SK-N-SH (cell line): ENCODE data around the gene ATIC. TPM values are rescaled to one million over a fixed set of nuclear protein-coding genes. Genes with fewer than 3 reads are reported as not detected.

Source experiments
- CTCF ChIA-PET: fragments of 300-600, 350-600 bp; formaldehyde crosslinking; extraction: SDS; loops from one replicate; lab custom pipeline; 2021; lab: Yijun Ruan, JAX
- POLR2A ChIA-PET: fragments of 350-600 bp; sonication (Branson Sonifier 250); formaldehyde crosslinking; extraction: SDS; loops from one replicate; lab custom pipeline; 2020; ENCODE audit warnings: antibody characterized with exemption, inconsistent platforms; lab: Yijun Ruan, JAX
- DNase-seq: peaks from one replicate; pipeline ENCODE4 v3.0.0; 2012
- H2AFZ ChIP-seq: fragments of 200-600 bp; sonication (generic); 2 replicates; pipeline ENCODE4 v1.8.1; 2016; ENCODE audit warnings: antibody characterized with exemption, mild to moderate bottlenecking, low read depth
- H3F3A ChIP-seq: fragments of 200-600 bp; sonication (generic); replicated peaks from 2 replicates; pipeline ENCODE3; 2016; ENCODE audit warnings: antibody characterized with exemption, mild to moderate bottlenecking; ENCODE audit not compliant: insufficient read depth
- H3K27ac ChIP-seq, 2 experiments: fragments of 200-500 bp in 1 of 2; fragments of 200-600 bp in 1 of 2; sonication (Bioruptor generic) in 1 of 2; sonication (generic), shearing (Covaris generic) in 1 of 2; 2 replicates each; pipeline versions ENCODE4 v1.5.1 to v1.6.1; 2014 to 2016; ENCODE audit warnings: low read depth in 2 of 2, inconsistent platforms in 1 of 2, low read length in 1 of 2, mild to moderate bottlenecking in 1 of 2, mixed read lengths in 1 of 2
- H3K27me3 ChIP-seq: fragments of 200-600 bp; sonication (generic), shearing (Covaris generic); 2 replicates; pipeline ENCODE4 v1.6.1; 2016; ENCODE audit warnings: mixed run types; ENCODE audit not compliant: insufficient read depth
- H3K36me3 ChIP-seq, 2 experiments: fragments of 200-500 bp in 1 of 2; fragments of 200-600 bp in 1 of 2; sonication (Bioruptor generic) in 1 of 2; sonication (generic) in 1 of 2; replicated peaks in 1 of 2; 2 replicates each; pipeline versions ENCODE3 to v1.5.1; 2014 to 2016; ENCODE audit warnings: low read length in 1 of 2, mild to moderate bottlenecking in 1 of 2; ENCODE audit not compliant: insufficient read depth in 2 of 2, control insufficient read depth in 1 of 2
- H3K4me1 ChIP-seq, 2 experiments: fragments of 200-500 bp in 1 of 2; fragments of 200-600 bp in 1 of 2; sonication (Bioruptor generic) in 1 of 2; sonication (generic), shearing (Covaris generic) in 1 of 2; 2 replicates each; pipeline versions ENCODE4 v1.5.1 to v1.6.1; 2014 to 2016; ENCODE audit warnings: low read depth in 1 of 2, low read length in 1 of 2, mixed run types in 1 of 2; ENCODE audit not compliant: insufficient read depth in 2 of 2, control insufficient read depth in 1 of 2
- H3K4me2 ChIP-seq: fragments of 200-600 bp; sonication (generic), shearing (Covaris generic); 2 replicates; pipeline ENCODE4 v1.6.1; 2017; ENCODE audit warnings: mixed run types
- H3K4me3 ChIP-seq, 2 experiments: fragments of 200-500 bp in 1 of 2; fragments of 200-600 bp in 1 of 2; sonication (Bioruptor generic) in 1 of 2; sonication (generic), shearing (Covaris generic) in 1 of 2; 2 replicates each; pipeline versions ENCODE4 v1.5.1 to v1.8.1; 2014 to 2016; ENCODE audit warnings: low read depth in 2 of 2, inconsistent platforms in 1 of 2, low read length in 1 of 2, mild to moderate bottlenecking in 1 of 2, mixed read lengths in 1 of 2, moderate library complexity in 1 of 2
- H3K79me2 ChIP-seq: fragments of 200-600 bp; sonication (generic); 2 replicates; pipeline ENCODE4 v1.8.1; 2017; ENCODE audit warnings: mild to moderate bottlenecking; ENCODE audit not compliant: insufficient read depth
- H3K9ac ChIP-seq: fragments of 200-600 bp; sonication (generic); 2 replicates; pipeline ENCODE4 v1.6.1; 2017; ENCODE audit warnings: mixed run types
- H3K9me2 ChIP-seq: fragments of 200-600 bp; sonication (generic); 2 replicates; pipeline ENCODE4 v1.6.1; 2017; ENCODE audit warnings: mixed run types
- H3K9me3 ChIP-seq: fragments of 200-600 bp; sonication (generic); 2 replicates; pipeline ENCODE4 v1.6.1; 2017; ENCODE audit warnings: mixed run types, mild to moderate bottlenecking, moderate library complexity
- H4K20me1 ChIP-seq: fragments of 200-600 bp; sonication (generic); 2 replicates; pipeline ENCODE4 v1.6.1; 2017; ENCODE audit warnings: mild to moderate bottlenecking, mixed run types; ENCODE audit not compliant: insufficient read depth
- CHD2 ChIP-seq: fragments of 150-350 bp; IDR thresholded peaks from 2 replicates; pipeline ENCODE4 v1.6.1; 2018; ENCODE audit warnings: low read length; ENCODE audit not compliant: partially characterized antibody
- EP300 ChIP-seq, 2 experiments: IDR thresholded peaks; 2 replicates each; pipeline versions ENCODE4 v1.4.0 to v1.6.1; 2012; ENCODE audit warnings: borderline replicate concordance in 1 of 2, low read depth in 1 of 2, low read length in 1 of 2
- EZH2phosphoT487 ChIP-seq: fragments of 200-600 bp; sonication (generic); IDR thresholded peaks from 2 replicates; pipeline ENCODE4 v1.6.1; 2017; ENCODE audit warnings: low read depth, mixed run types, mild to moderate bottlenecking, antibody characterized with exemption, moderate library complexity, borderline replicate concordance
- FOXJ3 ChIP-seq: sonication (generic); formaldehyde crosslinking; IDR thresholded peaks from 2 replicates; pipeline ENCODE4 v1.5.1; 2020; ENCODE audit warnings: mild to moderate bottlenecking, missing genetic modification reagents
- JUND ChIP-seq: IDR thresholded peaks from 2 replicates; pipeline ENCODE4 v1.4.0; 2012
- NFIC ChIP-seq: IDR thresholded peaks from 2 replicates; pipeline ENCODE4 v1.4.0; 2012; ENCODE audit warnings: borderline replicate concordance
- RCOR1 ChIP-seq: fragments of 150-350 bp; IDR thresholded peaks from 2 replicates; pipeline ENCODE4 v1.6.1; 2017; ENCODE audit warnings: antibody characterized with exemption, low read length
- RXRA ChIP-seq: IDR thresholded peaks from 2 replicates; pipeline ENCODE4 v1.4.0; 2012; ENCODE audit warnings: low read depth, mild to moderate bottlenecking, borderline replicate concordance
- SMC3 ChIP-seq: IDR thresholded peaks from 2 replicates; pipeline ENCODE4 v1.6.1; 2012; ENCODE audit warnings: low read depth, low read length, improper control_type of control experiment
- TAF1 ChIP-seq: IDR thresholded peaks from 2 replicates; pipeline ENCODE4 v1.6.1; 2012; ENCODE audit warnings: low read depth, mild to moderate bottlenecking, low read length, moderate library complexity, borderline replicate concordance
- WGBS: methylation state at CpG from one replicate; pipeline ENCODE4 v1.1.6; 2017; ENCODE audit warnings: low lambda C conversion rate; 5-methylcytosine and 5-hydroxymethylcytosine counted together
- polyA plus RNA-seq, 3 experiments: library from polyadenylated mRNA; depleted of rRNA; stranded (reverse); fragments of >200 nt; gene quantifications; 2 replicates each; pipeline ENCODE4 v1.2.3, GENCODE V29; 2012
- TF ChIP-seq, protein P1 (sequence below): IDR thresholded peaks from 2 replicates; pipeline ENCODE4 v1.6.1; 2012; ENCODE audit warnings: mild to moderate bottlenecking, low read depth, low read length, moderate library complexity
- TF ChIP-seq, protein P2 (sequence below): fragments of 150-350 bp; IDR thresholded peaks from 2 replicates; pipeline ENCODE4 v1.6.1; 2017; ENCODE audit warnings: antibody characterized with exemption, low read length, low read depth, borderline replicate concordance
- TF ChIP-seq, protein P3 (sequence below): IDR thresholded peaks from 2 replicates; pipeline ENCODE4 v1.4.0; 2012; ENCODE audit warnings: low read depth, borderline replicate concordance
- TF ChIP-seq, protein P4 (sequence below): IDR thresholded peaks from 2 replicates; pipeline ENCODE4 v1.4.0; 2012; ENCODE audit warnings: low read depth, borderline replicate concordance
- TF ChIP-seq, protein P5 (sequence below): fragments of 200-600 bp; sonication (generic); IDR thresholded peaks from 2 replicates; pipeline ENCODE4 v1.6.1; 2017; ENCODE audit warnings: antibody characterized with exemption, mild to moderate bottlenecking, moderate library complexity

Gene ATIC
- polyA plus RNA-seq, 1 of the 3 experiments (the other 2 are of a cell fraction), result 108 TPM

DNA sequence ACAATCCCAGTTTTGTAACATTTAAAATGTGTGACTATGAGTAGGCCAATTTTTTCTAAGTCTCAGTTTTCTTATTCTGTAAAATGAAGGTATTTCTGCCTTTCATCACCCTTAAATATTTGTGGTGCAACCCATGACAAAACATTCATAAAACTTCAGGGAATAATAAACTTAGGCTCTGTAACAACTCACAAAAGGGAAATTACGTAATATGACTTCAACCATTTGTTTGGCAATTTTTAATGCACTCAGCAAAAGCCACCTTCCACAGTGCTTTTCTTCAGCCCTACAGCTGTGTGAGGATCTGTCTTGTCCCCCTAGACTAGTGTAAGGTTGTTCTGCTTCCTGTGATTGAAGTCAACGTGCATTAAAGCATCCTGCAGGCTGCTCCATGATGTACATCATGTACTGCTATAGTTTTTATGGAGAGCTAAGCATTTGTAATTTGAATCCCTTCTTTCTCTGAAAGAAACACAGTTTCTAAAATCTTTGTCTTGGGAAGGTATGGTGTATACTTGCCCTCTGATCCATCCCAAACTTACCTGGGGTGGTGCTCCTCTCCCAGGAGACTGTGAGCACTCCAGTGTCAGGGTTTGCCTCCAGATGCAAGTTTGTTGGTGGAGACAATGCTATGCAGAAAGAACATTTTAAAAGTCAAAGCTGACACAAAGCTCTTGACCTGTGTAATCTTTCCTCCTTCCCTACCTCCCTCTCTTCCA, 84.9 kb downstream of the ATIC start:
- H3K9me3 ChIP-seq, result no peaks in the 10 kb centered on the region
- H3K4me2 ChIP-seq, result no peak overlapping the region
- H3K27me3 ChIP-seq, result no peaks in the 10 kb centered on the region
- peaks cover 78% of the 10 kb centered on the region for H3K79me2 ChIP-seq
- H4K20me1 ChIP-seq, result peaks cover 56% of the 10 kb centered on the region
- peaks cover 0 to 15% of the 10 kb centered on the region in 2 experiments; a peak in 1 of 4 replicates for H3K4me1 ChIP-seq
- no peaks in the 10 kb centered on the region for H3K9me2 ChIP-seq
- H3K4me3 ChIP-seq, result no peak overlapping the region
- ChIA-PET CTCF (interaction anchor here (1.0 kb wide), 1 partner anchor 13 kb away, joined by 4 read pairs; no protein-coding TSS in a partner anchor), POLR2A (no interaction called here)
- no peak overlapping the region for H3K9ac ChIP-seq
- TF ChIP-seq, protein P1, sequence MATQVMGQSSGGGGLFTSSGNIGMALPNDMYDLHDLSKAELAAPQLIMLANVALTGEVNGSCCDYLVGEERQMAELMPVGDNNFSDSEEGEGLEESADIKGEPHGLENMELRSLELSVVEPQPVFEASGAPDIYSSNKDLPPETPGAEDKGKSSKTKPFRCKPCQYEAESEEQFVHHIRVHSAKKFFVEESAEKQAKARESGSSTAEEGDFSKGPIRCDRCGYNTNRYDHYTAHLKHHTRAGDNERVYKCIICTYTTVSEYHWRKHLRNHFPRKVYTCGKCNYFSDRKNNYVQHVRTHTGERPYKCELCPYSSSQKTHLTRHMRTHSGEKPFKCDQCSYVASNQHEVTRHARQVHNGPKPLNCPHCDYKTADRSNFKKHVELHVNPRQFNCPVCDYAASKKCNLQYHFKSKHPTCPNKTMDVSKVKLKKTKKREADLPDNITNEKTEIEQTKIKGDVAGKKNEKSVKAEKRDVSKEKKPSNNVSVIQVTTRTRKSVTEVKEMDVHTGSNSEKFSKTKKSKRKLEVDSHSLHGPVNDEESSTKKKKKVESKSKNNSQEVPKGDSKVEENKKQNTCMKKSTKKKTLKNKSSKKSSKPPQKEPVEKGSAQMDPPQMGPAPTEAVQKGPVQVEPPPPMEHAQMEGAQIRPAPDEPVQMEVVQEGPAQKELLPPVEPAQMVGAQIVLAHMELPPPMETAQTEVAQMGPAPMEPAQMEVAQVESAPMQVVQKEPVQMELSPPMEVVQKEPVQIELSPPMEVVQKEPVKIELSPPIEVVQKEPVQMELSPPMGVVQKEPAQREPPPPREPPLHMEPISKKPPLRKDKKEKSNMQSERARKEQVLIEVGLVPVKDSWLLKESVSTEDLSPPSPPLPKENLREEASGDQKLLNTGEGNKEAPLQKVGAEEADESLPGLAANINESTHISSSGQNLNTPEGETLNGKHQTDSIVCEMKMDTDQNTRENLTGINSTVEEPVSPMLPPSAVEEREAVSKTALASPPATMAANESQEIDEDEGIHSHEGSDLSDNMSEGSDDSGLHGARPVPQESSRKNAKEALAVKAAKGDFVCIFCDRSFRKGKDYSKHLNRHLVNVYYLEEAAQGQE, result no peak
- no peak for TF ChIP-seq FOXJ3 (CRISPR knock-in tag)
- TF ChIP-seq TAF1, result no peak
- TF ChIP-seq SMC3, result no peak
- TF ChIP-seq EP300 (IDR thresholded peaks at IDR 0.05; ENCODE audit: borderline replicate concordance in 1 of 2, low read depth in 1 of 2, low read length in 1 of 2), result no peak
- TF ChIP-seq, protein P2, sequence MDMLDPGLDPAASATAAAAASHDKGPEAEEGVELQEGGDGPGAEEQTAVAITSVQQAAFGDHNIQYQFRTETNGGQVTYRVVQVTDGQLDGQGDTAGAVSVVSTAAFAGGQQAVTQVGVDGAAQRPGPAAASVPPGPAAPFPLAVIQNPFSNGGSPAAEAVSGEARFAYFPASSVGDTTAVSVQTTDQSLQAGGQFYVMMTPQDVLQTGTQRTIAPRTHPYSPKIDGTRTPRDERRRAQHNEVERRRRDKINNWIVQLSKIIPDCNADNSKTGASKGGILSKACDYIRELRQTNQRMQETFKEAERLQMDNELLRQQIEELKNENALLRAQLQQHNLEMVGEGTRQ, result no peak
- TF ChIP-seq RCOR1, result no peak
- TF ChIP-seq, protein P3, sequence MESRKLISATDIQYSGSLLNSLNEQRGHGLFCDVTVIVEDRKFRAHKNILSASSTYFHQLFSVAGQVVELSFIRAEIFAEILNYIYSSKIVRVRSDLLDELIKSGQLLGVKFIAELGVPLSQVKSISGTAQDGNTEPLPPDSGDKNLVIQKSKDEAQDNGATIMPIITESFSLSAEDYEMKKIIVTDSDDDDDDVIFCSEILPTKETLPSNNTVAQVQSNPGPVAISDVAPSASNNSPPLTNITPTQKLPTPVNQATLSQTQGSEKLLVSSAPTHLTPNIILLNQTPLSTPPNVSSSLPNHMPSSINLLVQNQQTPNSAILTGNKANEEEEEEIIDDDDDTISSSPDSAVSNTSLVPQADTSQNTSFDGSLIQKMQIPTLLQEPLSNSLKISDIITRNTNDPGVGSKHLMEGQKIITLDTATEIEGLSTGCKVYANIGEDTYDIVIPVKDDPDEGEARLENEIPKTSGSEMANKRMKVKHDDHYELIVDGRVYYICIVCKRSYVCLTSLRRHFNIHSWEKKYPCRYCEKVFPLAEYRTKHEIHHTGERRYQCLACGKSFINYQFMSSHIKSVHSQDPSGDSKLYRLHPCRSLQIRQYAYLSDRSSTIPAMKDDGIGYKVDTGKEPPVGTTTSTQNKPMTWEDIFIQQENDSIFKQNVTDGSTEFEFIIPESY, result no peak
- no peak for TF ChIP-seq CHD2
- TF ChIP-seq NFIC, result no peak
- TF ChIP-seq, protein P4, sequence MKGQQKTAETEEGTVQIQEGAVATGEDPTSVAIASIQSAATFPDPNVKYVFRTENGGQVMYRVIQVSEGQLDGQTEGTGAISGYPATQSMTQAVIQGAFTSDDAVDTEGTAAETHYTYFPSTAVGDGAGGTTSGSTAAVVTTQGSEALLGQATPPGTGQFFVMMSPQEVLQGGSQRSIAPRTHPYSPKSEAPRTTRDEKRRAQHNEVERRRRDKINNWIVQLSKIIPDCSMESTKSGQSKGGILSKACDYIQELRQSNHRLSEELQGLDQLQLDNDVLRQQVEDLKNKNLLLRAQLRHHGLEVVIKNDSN, result no peak
- TF ChIP-seq, protein P5, sequence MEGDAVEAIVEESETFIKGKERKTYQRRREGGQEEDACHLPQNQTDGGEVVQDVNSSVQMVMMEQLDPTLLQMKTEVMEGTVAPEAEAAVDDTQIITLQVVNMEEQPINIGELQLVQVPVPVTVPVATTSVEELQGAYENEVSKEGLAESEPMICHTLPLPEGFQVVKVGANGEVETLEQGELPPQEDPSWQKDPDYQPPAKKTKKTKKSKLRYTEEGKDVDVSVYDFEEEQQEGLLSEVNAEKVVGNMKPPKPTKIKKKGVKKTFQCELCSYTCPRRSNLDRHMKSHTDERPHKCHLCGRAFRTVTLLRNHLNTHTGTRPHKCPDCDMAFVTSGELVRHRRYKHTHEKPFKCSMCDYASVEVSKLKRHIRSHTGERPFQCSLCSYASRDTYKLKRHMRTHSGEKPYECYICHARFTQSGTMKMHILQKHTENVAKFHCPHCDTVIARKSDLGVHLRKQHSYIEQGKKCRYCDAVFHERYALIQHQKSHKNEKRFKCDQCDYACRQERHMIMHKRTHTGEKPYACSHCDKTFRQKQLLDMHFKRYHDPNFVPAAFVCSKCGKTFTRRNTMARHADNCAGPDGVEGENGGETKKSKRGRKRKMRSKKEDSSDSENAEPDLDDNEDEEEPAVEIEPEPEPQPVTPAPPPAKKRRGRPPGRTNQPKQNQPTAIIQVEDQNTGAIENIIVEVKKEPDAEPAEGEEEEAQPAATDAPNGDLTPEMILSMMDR, result no peak
- no peak for TF ChIP-seq JUND
- no peak for TF ChIP-seq EZH2phosphoT487
- no peak for TF ChIP-seq RXRA
- peaks cover 92% of the 10 kb centered on the region for H3F3A ChIP-seq
- H3K27ac ChIP-seq, result peak overlapping the region in 1 of 2 experiments; percentile 23; a peak in 1 of 4 replicates
- DNase-seq, result no peak
- no peak overlapping the region for H2AFZ ChIP-seq
- 91% methylated on average over 2 of the region's 2 CpGs for WGBS
- peaks cover 65 to 98% of the 10 kb centered on the region in 2 experiments for H3K36me3 ChIP-seq
